HepG2 (cell line): ENCODE results near the gene RIMOC1. TPM values are rescaled to one million over a fixed set of nuclear protein-coding genes. Genes with fewer than 3 reads are reported as not detected.

Experiments
- AFF4 ChIP-seq: sonication (generic); formaldehyde crosslinking; IDR thresholded peaks from 2 replicates; pipeline ENCODE4 v1.4.0; 2020; ENCODE audit warnings: missing genetic modification reagents
- CENPX ChIP-seq: sonication (generic); formaldehyde crosslinking; IDR thresholded peaks from 2 replicates; pipeline ENCODE4 v1.9.0; 2021; ENCODE audit warnings: mild to moderate bottlenecking, missing genetic modification reagents, moderate library complexity
- CERS6 ChIP-seq: sonication (generic); formaldehyde crosslinking; IDR thresholded peaks from 2 replicates; pipeline ENCODE4 v1.5.0; 2020; ENCODE audit warnings: missing genetic modification reagents
- GABPB1 ChIP-seq: IDR thresholded peaks from 2 replicates; pipeline ENCODE4 v1.6.1; 2016; ENCODE audit warnings: mild to moderate bottlenecking, missing genetic modification reagents, moderate library complexity, missing compliant biosample characterization
- GLI4 ChIP-seq: sonication (generic); formaldehyde crosslinking; IDR thresholded peaks from 2 replicates; pipeline ENCODE4 v1.5.1; 2020; ENCODE audit warnings: missing genetic modification reagents, mild to moderate bottlenecking, moderate library complexity, borderline replicate concordance
- GPBP1L1 ChIP-seq: sonication (generic); formaldehyde crosslinking; IDR thresholded peaks from 2 replicates; pipeline ENCODE4 v1.5.0; 2020; ENCODE audit warnings: mild to moderate bottlenecking, missing genetic modification reagents
- HNRNPL ChIP-seq: fragments of 200-400 bp; formaldehyde crosslinking; IDR thresholded peaks from 2 replicates; pipeline ENCODE4 v1.6.1; 2017; ENCODE audit warnings: mild to moderate bottlenecking, low read depth, low read length
- JUN ChIP-seq: sonication (generic); formaldehyde crosslinking; IDR thresholded peaks from 2 replicates; pipeline ENCODE4 v1.4.0; 2020; ENCODE audit warnings: mild to moderate bottlenecking, missing genetic modification reagents
- MAFK ChIP-seq, 2 experiments: IDR thresholded peaks in 1 of 2; conservative IDR thresholded peaks in 1 of 2; 2 replicates each; pipeline ENCODE4 v1.6.1; 2011; ENCODE audit warnings: improper control_type of control experiment in 2 of 2, low read length in 2 of 2
- MBD4 ChIP-seq: IDR thresholded peaks from 2 replicates; pipeline ENCODE4 v1.6.1; 2012; ENCODE audit warnings: low read length, inconsistent platforms, borderline replicate concordance
- MTF1 ChIP-seq: sonication (generic); formaldehyde crosslinking; IDR thresholded peaks from 2 replicates; pipeline ENCODE4 v1.5.0; 2020; ENCODE audit warnings: missing genetic modification reagents
- NFIC ChIP-seq: IDR thresholded peaks from 2 replicates; pipeline ENCODE4 v1.6.1; 2012; ENCODE audit warnings: mild to moderate bottlenecking, low read length, inconsistent platforms
- ZBTB4 ChIP-seq: sonication (generic); formaldehyde crosslinking; IDR thresholded peaks from 2 replicates; pipeline ENCODE4 v1.4.0; 2020; ENCODE audit warnings: missing genetic modification reagents, mild to moderate bottlenecking, borderline replicate concordance
- ZNF331 ChIP-seq: sonication (generic); formaldehyde crosslinking; IDR thresholded peaks from 2 replicates; pipeline ENCODE4 v1.4.0; 2020; ENCODE audit warnings: missing genetic modification reagents
- ZNF598 ChIP-seq: sonication (generic); formaldehyde crosslinking; IDR thresholded peaks from 2 replicates; pipeline ENCODE4 v1.5.1; 2020; ENCODE audit warnings: mild to moderate bottlenecking, missing genetic modification reagents, borderline replicate concordance
- ZNF607 ChIP-seq: sonication (generic); formaldehyde crosslinking; IDR thresholded peaks from 2 replicates; pipeline ENCODE4 v1.5.1; 2020; ENCODE audit warnings: missing genetic modification reagents, mild to moderate bottlenecking, borderline replicate concordance
- ZNF724P ChIP-seq: sonication (generic); formaldehyde crosslinking; IDR thresholded peaks from 2 replicates; pipeline ENCODE4 v1.8.0; 2022; ENCODE audit warnings: missing genetic modification reagents, borderline replicate concordance
- ZNF773 ChIP-seq: sonication (generic); formaldehyde crosslinking; IDR thresholded peaks from 2 replicates; pipeline ENCODE4 v1.4.0; 2020; ENCODE audit warnings: missing genetic modification reagents, borderline replicate concordance
- ZNF782 ChIP-seq: sonication (generic); formaldehyde crosslinking; IDR thresholded peaks from 2 replicates; pipeline ENCODE4 v1.4.0; 2020; ENCODE audit warnings: missing genetic modification reagents, mild to moderate bottlenecking, borderline replicate concordance
- polyA plus RNA-seq, 8 experiments: library from polyadenylated mRNA; depleted of rRNA in 3 of 8; stranded (reverse) in 7 of 8; unstranded in 1 of 8; fragments of >200 nt; fragmentation: Illumina TruSeq in 4 of 8; extraction: Trizol in 4 of 8; gene quantifications; 2 replicates each; pipeline versions ENCODE4 v1.2.1 to v1.2.3, GENCODE V29; 2011 to 2016; ENCODE audit warnings: low read depth in 4 of 8, missing spikeins in 1 of 8, mixed read lengths in 1 of 8; ENCODE audit not compliant: insufficient read depth in 1 of 8
- total RNA-seq, 5 experiments: library from RNA; depleted of rRNA; stranded (reverse); fragments of >200 nt; fragmentation: Illumina TruSeq; extraction: Trizol; gene quantifications; 2 replicates each; pipeline ENCODE4 v1.2.3, GENCODE V29; 2016; ENCODE audit warnings: low read depth in 1 of 5

Gene RIMOC1
- total and polyA plus RNA-seq, 2 of the 13 experiments (the other 11 are each of a cell fraction or from before 2014, with no cell fraction given): 16.3 to 16.9 TPM

- TF ChIP-seq AFF4 (no peak), ZNF724P (CRISPR knock-in tag) (no peak), MAFK (conservative IDR thresholded peaks at IDR 0.05 in 1 of 2, IDR thresholded peaks at IDR 0.05 in 1 of 2; ENCODE audit: low read length in 2 of 2) (no peak), ZNF773 (CRISPR knock-in tag) (0 out of 2 replicates have a peak, but pooled peaks have one; percentile 57), CENPX (CRISPR knock-in tag) (no peak), GLI4 (CRISPR knock-in tag) (no peak), JUN (CRISPR knock-in tag) (no peak), ZNF607 (CRISPR knock-in tag) (no peak; the same call in 1 of the 2 replicates), ZNF782 (CRISPR knock-in tag) (no peak; the same call in 1 of the 2 replicates), ZNF598 (CRISPR knock-in tag) (0 out of 2 replicates have a peak, but pooled peaks have one; percentile 76), NFIC (no peak), ZNF331 (CRISPR knock-in tag) (peak; percentile 65; the same call in 1 of the 2 replicates), CERS6 (CRISPR knock-in tag) (no peak), MTF1 (CRISPR knock-in tag) (0 out of 2 replicates have a peak, but pooled peaks have one; percentile 34), GPBP1L1 (CRISPR knock-in tag) (no peak), HNRNPL (no peak), GABPB1 (CRISPR knock-in tag) (peak; percentile 97), MBD4 (no peak), ZBTB4 (CRISPR knock-in tag) (peak; percentile 55; the same call in 1 of the 2 replicates)
These were observed at the start of gene RIMOC1 (continued) for GRCh38 chr5:41903892-41904799.
